GM19438 (cell line): ENCODE data around the gene EXO5.
"Not testable (repeated sequence)": the region's sequence is repeated elsewhere in the genome, so short reads cannot be mapped to it uniquely, and the experiment has no call there.

Experiments used
- ATAC-seq: cut with Tn5 transposase; IDR thresholded peaks from one replicate; pipeline ENCODE4 v1.9.1; 2021; ENCODE audit warnings: low read depth; ENCODE audit not compliant: unreplicated experiment

The EXO5 gene

DNA sequence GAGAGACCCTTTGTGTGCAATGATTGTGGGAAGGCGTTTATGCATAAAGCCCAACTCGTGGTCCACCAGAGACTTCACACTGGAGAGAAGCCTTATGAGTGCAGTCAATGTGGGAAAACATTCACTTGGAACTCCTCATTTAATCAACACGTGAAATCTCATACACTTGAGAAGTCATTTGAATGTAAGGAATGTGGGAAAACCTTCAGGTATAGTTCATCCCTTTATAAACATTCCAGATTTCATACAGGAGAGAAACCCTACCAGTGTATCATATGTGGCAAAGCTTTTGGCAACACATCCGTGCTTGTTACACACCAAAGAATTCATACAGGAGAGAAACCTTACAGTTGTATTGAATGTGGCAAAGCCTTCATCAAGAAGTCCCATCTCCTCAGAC, 38.4 kb downstream of the EXO5 start:
- ATAC-seq = no peak

DNA sequence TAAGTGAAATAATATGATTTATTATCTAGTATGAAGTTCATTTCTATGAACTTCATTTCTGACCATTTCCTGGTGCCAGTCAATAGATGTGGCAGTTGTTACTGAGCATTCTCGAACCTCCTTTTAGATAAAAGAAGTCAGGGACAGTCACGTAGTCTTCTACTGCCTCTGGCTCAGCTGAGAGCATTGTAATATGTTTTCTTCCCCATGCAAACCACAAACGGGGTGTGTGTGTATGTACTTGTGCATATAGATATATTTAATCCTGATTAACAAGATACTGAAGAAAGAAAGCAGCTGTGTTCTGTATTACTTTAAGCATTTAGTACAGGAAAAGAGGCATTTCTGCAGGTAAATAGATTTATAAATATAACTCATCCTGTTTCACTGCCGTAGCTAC, 44.5 kb downstream of the EXO5 start:
- no peak for ATAC-seq

DNA sequence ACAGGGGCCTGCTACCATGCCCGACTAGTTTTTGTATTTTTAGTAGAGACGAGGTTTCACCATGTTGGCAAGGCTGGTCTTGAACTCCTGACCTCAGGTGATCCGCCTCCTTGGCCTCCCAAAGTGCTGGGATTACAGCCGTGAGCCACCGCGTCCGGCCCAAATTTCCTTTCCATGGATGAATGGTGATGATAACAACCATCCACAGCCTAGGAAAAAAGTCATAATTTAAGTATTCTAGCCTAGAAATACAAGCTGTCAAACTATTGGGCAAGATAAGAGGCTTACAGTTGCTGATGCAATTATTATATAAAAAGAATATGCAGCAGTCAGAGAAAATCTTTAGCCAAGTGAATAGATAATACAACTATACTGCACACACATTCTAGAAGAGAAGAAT, 46.2 kb downstream of the EXO5 start:
- not testable (repeated sequence) for ATAC-seq

DNA sequence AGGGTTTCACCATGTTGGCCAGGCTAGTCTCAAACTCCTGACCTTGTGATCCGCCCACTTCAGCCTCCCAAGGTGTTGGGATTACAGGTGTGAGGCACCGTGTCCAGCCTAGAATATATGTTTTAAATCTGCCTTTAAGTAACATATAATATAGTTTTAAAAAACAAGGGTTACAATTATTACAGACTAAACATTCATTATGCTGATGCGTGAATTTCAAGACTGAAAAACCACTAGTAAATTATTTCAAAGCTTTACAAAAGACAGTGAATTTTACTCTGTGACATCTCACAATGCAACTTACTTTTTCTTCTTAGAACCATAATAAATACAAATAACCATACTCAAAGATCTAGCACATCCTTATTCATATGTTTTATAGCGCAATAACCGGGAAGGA, 47.6 kb downstream of the EXO5 start:
- no peak for ATAC-seq

DNA sequence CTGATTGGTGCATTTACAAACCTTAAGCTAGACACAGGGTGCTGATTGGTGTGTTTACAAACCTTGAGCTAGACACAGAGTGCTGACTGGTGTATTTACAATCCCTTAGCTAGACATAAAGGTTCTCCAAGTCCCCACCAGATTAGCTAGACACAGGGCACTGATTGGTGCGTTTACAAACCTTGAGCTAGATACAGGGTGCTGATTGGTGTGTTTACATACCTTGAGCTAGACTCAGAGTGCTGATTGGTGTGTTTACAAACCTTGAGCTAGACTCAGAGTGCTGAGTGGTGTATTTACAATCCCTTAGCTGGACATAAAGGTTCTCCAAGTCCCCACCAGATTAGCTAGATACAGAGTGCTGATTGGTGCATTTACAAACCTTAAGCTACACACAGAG, 49.7 kb downstream of the EXO5 start:
- not testable (repeated sequence) for ATAC-seq

DNA sequence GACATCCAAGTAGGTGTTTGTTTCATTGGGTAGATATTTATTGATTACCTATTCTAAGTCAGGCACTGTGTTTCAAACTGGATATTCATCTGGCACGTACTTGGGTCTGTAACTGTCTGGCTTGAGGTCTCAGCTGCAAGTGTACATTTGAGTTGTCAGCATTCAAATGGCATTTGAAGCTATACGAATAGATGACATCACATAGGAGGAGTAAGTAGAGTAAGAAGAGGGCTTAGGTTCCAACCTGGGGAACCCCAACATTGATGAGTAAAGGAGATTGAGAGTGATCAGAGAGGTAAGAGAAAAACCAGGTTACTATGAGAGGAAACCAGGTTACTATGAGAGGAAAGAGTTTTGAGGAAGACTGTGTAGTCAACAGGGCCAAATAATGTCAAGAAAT, 53.6 kb downstream of the EXO5 start:
- no peak for ATAC-seq

DNA sequence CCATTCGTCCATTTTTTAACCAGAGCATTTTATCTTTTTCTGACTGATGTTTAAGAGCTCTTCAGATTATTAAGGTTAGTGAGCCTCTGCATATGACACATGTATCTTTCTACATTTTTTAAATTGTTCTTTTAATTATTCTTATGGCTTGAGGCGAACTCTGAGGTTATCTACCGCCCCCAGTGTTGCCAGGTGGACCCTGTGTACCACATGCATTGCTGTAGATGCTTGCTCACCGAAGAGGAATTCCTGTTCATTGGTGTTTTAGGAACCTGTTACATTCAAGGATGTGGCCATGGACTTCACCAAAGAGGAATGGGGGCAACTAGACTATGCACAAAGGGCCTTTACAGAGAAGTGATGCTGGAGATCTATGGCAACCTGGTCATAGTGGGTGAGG, 54.7 kb downstream of the EXO5 start:
- no peak for ATAC-seq

DNA sequence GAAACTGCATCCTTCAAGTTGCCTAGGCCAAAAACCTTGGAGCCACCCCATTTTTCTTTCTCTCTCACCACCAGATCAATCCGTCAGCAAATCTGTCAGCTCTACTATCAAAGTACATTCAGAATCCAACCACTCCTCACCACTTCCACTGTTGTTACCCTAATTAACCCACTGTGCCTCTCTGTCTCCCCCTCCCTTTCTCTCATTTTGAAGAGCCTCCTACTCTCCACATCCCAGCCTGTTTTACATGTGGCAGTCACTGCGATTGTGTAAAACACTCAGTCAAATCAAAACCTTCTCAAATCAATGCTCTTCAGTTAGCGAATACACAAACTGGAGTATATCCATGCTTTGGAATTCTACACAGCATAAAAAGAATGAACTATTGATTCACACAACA, 55.9 kb downstream of the EXO5 start:
- ATAC-seq = no peak

DNA sequence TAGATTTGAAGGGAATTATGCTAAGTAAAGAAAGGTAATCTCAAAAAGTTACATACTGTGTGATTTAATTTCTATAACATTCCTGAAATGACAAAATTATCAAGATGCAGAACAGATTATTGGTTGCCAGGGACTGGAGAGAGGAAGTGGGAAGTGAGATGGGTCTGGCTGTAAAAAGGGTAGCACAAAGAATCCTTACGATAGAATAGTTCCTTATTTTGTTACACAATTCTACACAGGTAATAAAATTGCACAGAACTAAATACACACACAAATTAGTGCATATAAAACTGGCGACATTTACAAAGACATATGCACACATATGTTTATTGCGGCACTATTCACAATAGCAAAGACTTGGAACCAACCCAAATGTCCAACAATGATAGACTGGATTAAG, 56.3 kb downstream of the EXO5 start:
- ATAC-seq = no peak
